ENCODE results near the gene MEN1. TPM values are rescaled to one million over a fixed set of nuclear protein-coding genes. Genes with fewer than 3 reads are reported as not detected.

The MEN1 gene
- total RNA-seq, 2 donors from 2014 or later: 44.5 to 48.7 TPM

- no peak for DNase-seq
- Histone ChIP-seq H3K27me3 (ENCODE audit: control insufficient read depth, insufficient read depth, low read length, poor library complexity, severe bottlenecking) (no peaks in the 10 kb centered on the region), H3K9me3 (ENCODE audit: control insufficient read depth, low read length) (no peaks in the 10 kb centered on the region), H3K4me3 (ENCODE audit: low read length) (peak overlapping the region; percentile 86), H3K4me1 (ENCODE audit: control insufficient read depth, insufficient read depth, low read length) (peaks cover 5% of the 10 kb centered on the region), H3K9ac (ENCODE audit: extremely low read depth, low read length, poor library complexity, severe bottlenecking) (peak overlapping the region; percentile 42), H3K27ac (ENCODE audit: low read depth, low read length) (no peak overlapping the region), H3K36me3 (ENCODE audit: control insufficient read depth, insufficient read depth, low read length) (peaks cover 61% of the 10 kb centered on the region)
- no peak for TF ChIP-seq CTCF (conservative IDR thresholded peaks at IDR 0.05)
- Mint-ChIP-seq H3K27me3 (ENCODE audit: insufficient read depth) (no peaks in the 10 kb centered on the region), H3K27ac (peak overlapping the region; percentile 91), H3K4me1 (peaks cover 17% of the 10 kb centered on the region), H3K36me3 (ENCODE audit: low read depth) (peaks cover 59% of the 10 kb centered on the region), H3K9me3 (no peaks in the 10 kb centered on the region), H3K4me3 (peak overlapping the region; percentile 79)
- WGBS, 2 experiments (ENCODE audit: insufficient coverage in 1 of 2, insufficient read length in 1 of 2): 88 to 98% methylated on average over 5 to 6 of the region's 6 CpGs
Observed at GRCh38 chr11:64776425-64776824, 33.9 kb downstream of the MEN1 start.

GRCh38 chr11:64774144-64774543 lies 36.2 kb downstream of the MEN1 start:
- no peak overlapping the region for H3K4me3 Mint-ChIP-seq

GRCh38 chr11:64772303-64773018 lies 37.9 kb downstream of the MEN1 start:
- Histone ChIP-seq H3K4me1 (ENCODE audit: control insufficient read depth, insufficient read depth, low read length) (peaks cover 5% of the 10 kb centered on the region), H3K9ac (ENCODE audit: extremely low read depth, low read length, poor library complexity, severe bottlenecking) (no peak overlapping the region), H3K27me3 (ENCODE audit: control insufficient read depth, insufficient read depth, low read length, poor library complexity, severe bottlenecking) (no peaks in the 10 kb centered on the region), H3K36me3 (ENCODE audit: control insufficient read depth, insufficient read depth, low read length) (peaks cover 100% of the 10 kb centered on the region), H3K4me3 (ENCODE audit: low read length) (no peak overlapping the region), H3K9me3 (ENCODE audit: control insufficient read depth, low read length) (no peaks in the 10 kb centered on the region), H3K27ac (ENCODE audit: low read depth, low read length) (no peak overlapping the region)
- Mint-ChIP-seq H3K27me3 (ENCODE audit: insufficient read depth) (no peaks in the 10 kb centered on the region), H3K9me3 (no peaks in the 10 kb centered on the region), H3K36me3 (ENCODE audit: low read depth) (peaks cover 98% of the 10 kb centered on the region), H3K4me1 (peaks cover 19% of the 10 kb centered on the region), H3K27ac (peak overlapping the region; percentile 82), H3K4me3 (no peak overlapping the region)
- no peak for TF ChIP-seq CTCF (conservative IDR thresholded peaks at IDR 0.05)
- no peak for DNase-seq
- WGBS, 2 experiments (ENCODE audit: insufficient coverage in 1 of 2, insufficient read length in 1 of 2): 100% methylated on average over 2 of the region's 3 CpGs; no CpG with 5 or more reads in 1 of the 2 experiments

More at GRCh38 chr11:64774144-64774543, 36.2 kb downstream of the MEN1 start:
- DNase-seq: no peak
- no peak for TF ChIP-seq CTCF (conservative IDR thresholded peaks at IDR 0.05)
- no peaks in the 10 kb centered on the region for H3K27me3 Mint-ChIP-seq (ENCODE audit: insufficient read depth)
- H3K9me3 Mint-ChIP-seq: no peaks in the 10 kb centered on the region
- Histone ChIP-seq H3K9me3 (ENCODE audit: control insufficient read depth, low read length) (no peaks in the 10 kb centered on the region), H3K36me3 (ENCODE audit: control insufficient read depth, insufficient read depth, low read length) (peaks cover 84% of the 10 kb centered on the region), H3K27ac (ENCODE audit: low read depth, low read length) (no peak overlapping the region), H3K4me1 (ENCODE audit: control insufficient read depth, insufficient read depth, low read length) (peaks cover 5% of the 10 kb centered on the region), H3K9ac (ENCODE audit: extremely low read depth, low read length, poor library complexity, severe bottlenecking) (no peak overlapping the region), H3K27me3 (ENCODE audit: control insufficient read depth, insufficient read depth, low read length, poor library complexity, severe bottlenecking) (no peaks in the 10 kb centered on the region), H3K4me3 (ENCODE audit: low read length) (no peak overlapping the region)
- peaks cover 82% of the 10 kb centered on the region for H3K36me3 Mint-ChIP-seq (ENCODE audit: low read depth)
- no peak overlapping the region for H3K27ac Mint-ChIP-seq
- WGBS, 2 experiments (ENCODE audit: insufficient coverage in 1 of 2, insufficient read length in 1 of 2): 94 to 96% methylated on average over 5 of the region's 5 CpGs
- peaks cover 17% of the 10 kb centered on the region for H3K4me1 Mint-ChIP-seq

Measured in endodermal cell (in vitro differentiated cells).